Measurements from ENCODE around the gene ZC3H12A. TPM values are rescaled to one million over a fixed set of nuclear protein-coding genes. Genes with fewer than 3 reads are reported as not detected.

Gene ZC3H12A
- total and polyA plus RNA-seq, 4 donors, result 19.1 to 125 (median 33.7) TPM

GRCh38 chr1:37461698-37462436, 12.5 kb upstream of the ZC3H12A start:
- Histone ChIP-seq H3K4me3 (no peak overlapping the region), H3K36me3 (ENCODE audit: control insufficient read depth in 4 of 4, insufficient read depth in 4 of 4, low read length in 4 of 4) (no peaks in the 10 kb centered on the region), H3K27ac (ENCODE audit: low read depth in 1 of 2, low read length in 1 of 2) (no peak overlapping the region), H3K27me3 (ENCODE audit: control insufficient read depth in 3 of 3, insufficient read depth in 3 of 3, low read length in 2 of 3) (no peaks in the 10 kb centered on the region), H3K4me1 (ENCODE audit: control insufficient read depth in 5 of 5, insufficient read depth in 5 of 5, low read length in 5 of 5) (no peaks in the 10 kb centered on the region), H3K9ac (ENCODE audit: insufficient read depth in 1 of 2, low read length in 2 of 2) (no peak overlapping the region), H3K9me3 (ENCODE audit: control insufficient read depth in 4 of 4, insufficient read depth in 3 of 4, low read length in 3 of 4) (no peaks in the 10 kb centered on the region)
- no peak for ATAC-seq (ENCODE audit: insufficient read depth, low FRiP score)
- WGBS, 2 donors, result 85 to 91% methylated on average over 9 of the region's 9 CpGs
- TF ChIP-seq CTCF (IDR thresholded peaks at IDR 0.05; ENCODE audit: control extremely low read depth, extremely low read depth), result no peak
- DNase-seq, result no peak

GRCh38 chr1:37464443-37464842, 9.9 kb upstream of the ZC3H12A start:
- WGBS, 2 donors, result 44 to 95% methylated on average over 2 of the region's 2 CpGs
- Histone ChIP-seq H3K27ac (ENCODE audit: low read depth in 1 of 2, low read length in 1 of 2) (no peak overlapping the region), H3K9me3 (ENCODE audit: control insufficient read depth in 4 of 4, insufficient read depth in 3 of 4, low read length in 3 of 4) (no peaks in the 10 kb centered on the region), H3K27me3 (ENCODE audit: control insufficient read depth in 3 of 3, insufficient read depth in 3 of 3, low read length in 2 of 3) (no peaks in the 10 kb centered on the region), H3K4me1 (ENCODE audit: control insufficient read depth in 5 of 5, insufficient read depth in 5 of 5, low read length in 5 of 5) (no peaks in the 10 kb centered on the region), H3K9ac (ENCODE audit: insufficient read depth in 1 of 2, low read length in 2 of 2) (no peak overlapping the region), H3K36me3 (ENCODE audit: control insufficient read depth in 4 of 4, insufficient read depth in 4 of 4, low read length in 4 of 4) (no peaks in the 10 kb centered on the region), H3K4me3 (no peak overlapping the region)
- ATAC-seq (ENCODE audit: insufficient read depth, low FRiP score) (no peak), DNase-seq (no peak)
- no peak for TF ChIP-seq CTCF (IDR thresholded peaks at IDR 0.05; ENCODE audit: control extremely low read depth, extremely low read depth)

- no peak overlapping the region for H3K4me3 ChIP-seq
These were observed 8.5 kb upstream of the ZC3H12A start for GRCh38 chr1:37465593-37466517.

More at GRCh38 chr1:37465593-37466517, 8.5 kb upstream of the ZC3H12A start:
- H3K27me3 ChIP-seq (ENCODE audit: control insufficient read depth in 3 of 3, insufficient read depth in 3 of 3, low read length in 2 of 3), result no peaks in the 10 kb centered on the region
- no peak for DNase-seq
- H3K9me3 ChIP-seq (ENCODE audit: control insufficient read depth in 4 of 4, insufficient read depth in 3 of 4, low read length in 3 of 4), result no peaks in the 10 kb centered on the region
- no peak overlapping the region for H3K27ac ChIP-seq (ENCODE audit: low read depth in 1 of 2, low read length in 1 of 2)
- H3K4me1 ChIP-seq (ENCODE audit: control insufficient read depth in 5 of 5, insufficient read depth in 5 of 5, low read length in 5 of 5), result no peaks in the 10 kb centered on the region
- ATAC-seq (ENCODE audit: insufficient read depth, low FRiP score), result no peak
- H3K36me3 ChIP-seq (ENCODE audit: control insufficient read depth in 4 of 4, insufficient read depth in 4 of 4, low read length in 4 of 4), result no peaks in the 10 kb centered on the region
- WGBS, 2 donors, result 89 to 97% methylated on average over 6 of the region's 6 CpGs
- H3K9ac ChIP-seq (ENCODE audit: insufficient read depth in 1 of 2, low read length in 2 of 2), result no peak overlapping the region
- no peak for TF ChIP-seq CTCF (IDR thresholded peaks at IDR 0.05; ENCODE audit: control extremely low read depth, extremely low read depth)
